Uterus (tissue), 4 donors: Measurements from ENCODE around the gene CACNA1A. TPM values are rescaled to one million over a fixed set of nuclear protein-coding genes. Genes with fewer than 3 reads are reported as not detected.

Experiments
- DNase-seq, 2 donors: peaks; one replicate each; pipeline ENCODE4 v3.0.0-alpha.2; 2019 to 2020
- H3K27ac ChIP-seq, 2 donors: fragments of 200-600 bp; sonication (generic); 1 replicate in 1 of 2; 2 replicates in 1 of 2; pipeline ENCODE4 v1.5.1; 2016 to 2018
- H3K27me3 ChIP-seq, 2 donors: fragments of 200-600 bp; sonication (generic); one replicate each; pipeline ENCODE4 v1.5.1; 2018 to 2019; ENCODE audit warnings: control low read depth in 1 of 2
- H3K36me3 ChIP-seq, 2 donors: fragments of 200-600 bp; sonication (generic); one replicate each; pipeline ENCODE4 v1.5.1; 2019; ENCODE audit warnings: control low read depth in 1 of 2
- H3K4me1 ChIP-seq, 2 donors: fragments of 200-600 bp; sonication (generic); one replicate each; pipeline ENCODE4 v1.5.1; 2018 to 2019; ENCODE audit warnings: control low read depth in 1 of 2
- H3K4me3 ChIP-seq, 2 donors: fragments of 200-600 bp; sonication (generic); 1 replicate in 1 of 2; 2 replicates in 1 of 2; pipeline ENCODE4 v1.5.1; 2018 to 2019; ENCODE audit warnings: mild to moderate bottlenecking in 1 of 2
- H3K9me3 ChIP-seq, 2 donors: fragments of 200-600 bp; sonication (generic); one replicate each; pipeline ENCODE4 v1.5.1; 2019; ENCODE audit warnings: control low read depth in 1 of 2
- POLR2A ChIP-seq, 2 donors: fragments of 450-650 bp; IDR thresholded peaks; one replicate each; pipeline ENCODE4 v1.6.1; 2016; ENCODE audit warnings: antibody characterized with exemption in 2 of 2, mild to moderate bottlenecking in 1 of 2, moderate library complexity in 1 of 2
- intact Hi-C: fragments of 100-400 bp; cut with DNase I; formaldehyde crosslinking; loops from one replicate; pipeline ENCODE4 v1.15.1; 2023; ENCODE audit warnings: low total_unique reads
- total RNA-seq, 4 donors: library from RNA; depleted of rRNA in 3 of 4; stranded (reverse); fragments of >200 nt in 3 of 4; gene quantifications; one replicate each; pipeline versions ENCODE4 v1.1.0 to v1.2.4, GENCODE V29; 2014 to 2023
- TF ChIP-seq, protein P1 (sequence below), 4 experiments: fragments of 200-600 bp in 2 of 4; fragments of 450-650 bp in 2 of 4; sonication (generic) in 2 of 4; IDR thresholded peaks; one replicate each; pipeline ENCODE4 v1.5.1; 2016 to 2019; ENCODE audit warnings: antibody characterized with exemption in 4 of 4, mild to moderate bottlenecking in 2 of 4, moderate library complexity in 1 of 4
- donor health status: DM: yes; HTN: yes; CAD: no.

Gene CACNA1A
- total RNA-seq, 4 donors from 2014 or later, result 0.77 to 5.8 (median 0.96) TPM

DNA sequence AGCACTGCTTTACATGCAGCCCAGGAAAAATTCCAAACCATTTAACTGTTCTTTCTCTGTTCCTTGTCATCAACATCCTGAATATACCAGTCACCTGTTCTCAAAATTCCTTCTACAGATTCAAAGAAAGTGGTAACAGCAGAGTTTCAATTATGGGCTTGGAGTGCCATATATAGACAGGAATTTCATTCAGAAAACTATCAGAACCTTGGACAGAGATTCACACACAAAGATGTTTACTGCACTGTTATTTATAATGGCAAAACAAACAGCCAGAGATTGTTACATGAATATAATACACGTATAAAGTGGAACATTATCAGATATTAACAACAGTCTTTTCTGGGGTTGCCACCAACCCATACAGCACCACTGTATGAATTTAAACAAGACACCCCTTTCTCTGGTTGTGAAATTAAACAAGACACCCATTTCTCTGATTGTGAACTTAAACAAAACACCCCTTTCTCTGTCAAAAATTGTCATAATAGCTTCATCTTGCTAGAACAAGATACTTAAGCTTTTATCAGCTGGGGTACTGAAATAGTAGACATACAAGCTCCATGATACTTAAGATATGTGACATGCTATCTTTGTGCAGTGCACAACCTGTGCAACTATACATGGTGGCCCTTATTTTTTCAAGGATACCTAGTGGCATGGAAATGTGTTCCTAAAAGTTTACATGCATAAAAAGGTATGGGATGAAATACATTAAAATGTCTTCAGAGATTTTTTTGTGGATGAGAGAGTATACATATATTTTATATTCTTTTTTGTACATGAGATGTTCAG is 12.6 kb downstream of the CACNA1A start:
- no peaks in the 10 kb centered on the region for H3K27me3 ChIP-seq
- no peaks in the 10 kb centered on the region for H3K36me3 ChIP-seq
- no peak overlapping the region for H3K27ac ChIP-seq
- no peak overlapping the region for H3K4me3 ChIP-seq
- no peaks in the 10 kb centered on the region for H3K9me3 ChIP-seq
- DNase-seq, result no peak
- H3K4me1 ChIP-seq, result no peaks in the 10 kb centered on the region
- intact Hi-C loops, result no loop called here
- TF ChIP-seq, protein P1, sequence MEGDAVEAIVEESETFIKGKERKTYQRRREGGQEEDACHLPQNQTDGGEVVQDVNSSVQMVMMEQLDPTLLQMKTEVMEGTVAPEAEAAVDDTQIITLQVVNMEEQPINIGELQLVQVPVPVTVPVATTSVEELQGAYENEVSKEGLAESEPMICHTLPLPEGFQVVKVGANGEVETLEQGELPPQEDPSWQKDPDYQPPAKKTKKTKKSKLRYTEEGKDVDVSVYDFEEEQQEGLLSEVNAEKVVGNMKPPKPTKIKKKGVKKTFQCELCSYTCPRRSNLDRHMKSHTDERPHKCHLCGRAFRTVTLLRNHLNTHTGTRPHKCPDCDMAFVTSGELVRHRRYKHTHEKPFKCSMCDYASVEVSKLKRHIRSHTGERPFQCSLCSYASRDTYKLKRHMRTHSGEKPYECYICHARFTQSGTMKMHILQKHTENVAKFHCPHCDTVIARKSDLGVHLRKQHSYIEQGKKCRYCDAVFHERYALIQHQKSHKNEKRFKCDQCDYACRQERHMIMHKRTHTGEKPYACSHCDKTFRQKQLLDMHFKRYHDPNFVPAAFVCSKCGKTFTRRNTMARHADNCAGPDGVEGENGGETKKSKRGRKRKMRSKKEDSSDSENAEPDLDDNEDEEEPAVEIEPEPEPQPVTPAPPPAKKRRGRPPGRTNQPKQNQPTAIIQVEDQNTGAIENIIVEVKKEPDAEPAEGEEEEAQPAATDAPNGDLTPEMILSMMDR (IDR thresholded peaks at IDR 0.05), result no peak
- TF ChIP-seq POLR2A (IDR thresholded peaks at IDR 0.05), result no peak

GRCh38 chr19:13492128-13492527 is 14.2 kb downstream of the CACNA1A start:
- no peak for DNase-seq
- intact Hi-C loops, result no loop called here
- no peaks in the 10 kb centered on the region for H3K27me3 ChIP-seq
- TF ChIP-seq, protein P1 (IDR thresholded peaks at IDR 0.05), result no peak
- TF ChIP-seq POLR2A (IDR thresholded peaks at IDR 0.05), result no peak
- no peaks in the 10 kb centered on the region for H3K36me3 ChIP-seq
- no peak overlapping the region for H3K4me3 ChIP-seq
- H3K4me1 ChIP-seq, result no peaks in the 10 kb centered on the region
- H3K27ac ChIP-seq, result no peak overlapping the region
- no peaks in the 10 kb centered on the region for H3K9me3 ChIP-seq

- no peaks in the 10 kb centered on the region for H3K36me3 ChIP-seq
- no peaks in the 10 kb centered on the region for H3K27me3 ChIP-seq
- H3K4me1 ChIP-seq, result no peaks in the 10 kb centered on the region
- H3K9me3 ChIP-seq, result no peaks in the 10 kb centered on the region
- H3K4me3 ChIP-seq, result no peak overlapping the region
- DNase-seq, result no peak
- TF ChIP-seq, protein P1 (IDR thresholded peaks at IDR 0.05), result no peak
- intact Hi-C loops, result no loop called here
- no peak overlapping the region for H3K27ac ChIP-seq
These were observed 18.3 kb downstream of the CACNA1A start for GRCh38 chr19:13487985-13488384.

DNA sequence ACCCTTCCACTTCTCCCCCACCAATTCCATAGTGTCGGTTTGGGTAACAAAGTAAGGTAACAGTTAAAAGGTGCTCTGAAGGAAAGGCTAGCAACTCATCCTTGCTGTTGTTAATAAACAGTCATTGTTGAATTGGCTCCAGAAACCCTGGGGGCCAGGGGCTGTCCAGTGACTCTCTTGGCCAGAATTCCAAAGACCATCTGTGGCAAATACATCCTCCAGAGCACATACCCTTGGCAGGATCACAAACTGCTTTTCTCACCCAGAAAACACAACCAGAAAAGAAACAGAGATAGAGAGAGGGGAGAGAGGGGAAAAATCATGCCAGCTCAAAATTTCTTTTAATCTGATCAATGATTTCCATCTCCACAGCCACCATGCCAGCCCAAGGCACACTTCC is 22.1 kb downstream of the CACNA1A start:
- TF ChIP-seq POLR2A (IDR thresholded peaks at IDR 0.05), result no peak
- intact Hi-C loops, result no loop called here
- Histone ChIP-seq H3K27ac (no peak overlapping the region), H3K4me3 (no peak overlapping the region), H3K27me3 (no peaks in the 10 kb centered on the region), H3K9me3 (no peaks in the 10 kb centered on the region), H3K36me3 (no peaks in the 10 kb centered on the region), H3K4me1 (no peaks in the 10 kb centered on the region)
- DNase-seq, result no peak

GRCh38 chr19:13483215-13483614 is 23.1 kb downstream of the CACNA1A start:
- no peaks in the 10 kb centered on the region for H3K4me1 ChIP-seq
- TF ChIP-seq, protein P1 (IDR thresholded peaks at IDR 0.05), result no peak
- TF ChIP-seq POLR2A (IDR thresholded peaks at IDR 0.05), result no peak
- intact Hi-C loops, result no loop called here
- no peak for DNase-seq
- no peak overlapping the region for H3K4me3 ChIP-seq
- H3K27me3 ChIP-seq, result no peaks in the 10 kb centered on the region
- H3K27ac ChIP-seq, result no peak overlapping the region
- H3K9me3 ChIP-seq, result no peaks in the 10 kb centered on the region
- no peaks in the 10 kb centered on the region for H3K36me3 ChIP-seq
